Measurements from ENCODE around the gene NUDT8. TPM values are rescaled to one million over a fixed set of nuclear protein-coding genes. Genes with fewer than 3 reads are reported as not detected.

NUDT8 gene
- total and polyA plus RNA-seq, 9 of the 15 experiments (the other 6 are each of a cell fraction or from before 2014, with no cell fraction given), result 0.23 to 27.8 (median 5.0) TPM

GRCh38 chr11:67617243-67617953 is 12.3 kb downstream of the NUDT8 start:
- TF ChIP-seq SREBF1 (IDR thresholded peaks at IDR 0.05; ENCODE audit: borderline replicate concordance, low read depth, low read length) (no peak), MXI1 (IDR thresholded peaks at IDR 0.05; ENCODE audit: low read depth, low read length) (no peak), TAF1 (IDR thresholded peaks at IDR 0.05; ENCODE audit: control insufficient read depth, extremely low read depth, insufficient read depth, low read length, severe bottlenecking) (no peak), ZNF165 (CRISPR knock-in tag; IDR thresholded peaks at IDR 0.05; ENCODE audit: borderline replicate concordance) (no peak), SNRNP70 (optimal IDR thresholded peaks at IDR 0.05; ENCODE audit: low read depth, low read length) (no peak), NFYB (IDR thresholded peaks at IDR 0.05; ENCODE audit: extremely low read depth, insufficient read length) (no peak), DACH1 (IDR thresholded peaks at IDR 0.05; ENCODE audit: partially characterized antibody) (no peak), STAT5B (CRISPR knock-in tag; IDR thresholded peaks at IDR 0.05) (no peak), SLC30A9 (CRISPR knock-in tag; IDR thresholded peaks at IDR 0.05) (no peak), E2F6 (IDR thresholded peaks at IDR 0.05; ENCODE audit: borderline replicate concordance in 1 of 2, extremely low read depth in 1 of 2, insufficient read depth in 1 of 2, insufficient read length in 1 of 2, low read depth in 1 of 2, low read length in 1 of 2, poor library complexity in 1 of 2, severe bottlenecking in 1 of 2) (no peak), ZC3H11A (IDR thresholded peaks at IDR 0.05; ENCODE audit: low read depth, low read length) (no peak), BMI1 (IDR thresholded peaks at IDR 0.05; ENCODE audit: low read length) (no peak), ZNF197 (CRISPR knock-in tag; IDR thresholded peaks at IDR 0.05; ENCODE audit: low read depth) (no peak), U2AF1 (optimal IDR thresholded peaks at IDR 0.05; ENCODE audit: low read depth, low read length) (no peak), HMG20B (CRISPR knock-in tag; IDR thresholded peaks at IDR 0.05) (no peak)
- TF ChIP-seq, protein P1, sequence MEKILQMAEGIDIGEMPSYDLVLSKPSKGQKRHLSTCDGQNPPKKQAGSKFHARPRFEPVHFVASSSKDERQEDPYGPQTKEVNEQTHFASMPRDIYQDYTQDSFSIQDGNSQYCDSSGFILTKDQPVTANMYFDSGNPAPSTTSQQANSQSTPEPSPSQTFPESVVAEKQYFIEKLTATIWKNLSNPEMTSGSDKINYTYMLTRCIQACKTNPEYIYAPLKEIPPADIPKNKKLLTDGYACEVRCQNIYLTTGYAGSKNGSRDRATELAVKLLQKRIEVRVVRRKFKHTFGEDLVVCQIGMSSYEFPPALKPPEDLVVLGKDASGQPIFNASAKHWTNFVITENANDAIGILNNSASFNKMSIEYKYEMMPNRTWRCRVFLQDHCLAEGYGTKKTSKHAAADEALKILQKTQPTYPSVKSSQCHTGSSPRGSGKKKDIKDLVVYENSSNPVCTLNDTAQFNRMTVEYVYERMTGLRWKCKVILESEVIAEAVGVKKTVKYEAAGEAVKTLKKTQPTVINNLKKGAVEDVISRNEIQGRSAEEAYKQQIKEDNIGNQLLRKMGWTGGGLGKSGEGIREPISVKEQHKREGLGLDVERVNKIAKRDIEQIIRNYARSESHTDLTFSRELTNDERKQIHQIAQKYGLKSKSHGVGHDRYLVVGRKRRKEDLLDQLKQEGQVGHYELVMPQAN (IDR thresholded peaks at IDR 0.05; ENCODE audit: borderline replicate concordance), result no peak
- no TSS peak for BruUV-seq (replicated peaks)
- DNase-seq (ENCODE audit: extremely low read depth in 1 of 4, low spot score in 3 of 4) (no peak), FAIRE-seq (no peak), ATAC-seq (no peak)
- H3K9me3 ChIP-seq (replicated peaks; ENCODE audit: control insufficient read depth, insufficient read depth, low read depth, low read length), result 0 out of 2 replicates have a peak, but pooled peaks cover 2% of the 10 kb centered on the region
- ChIA-PET POLR2A (interaction anchor here (0.9 to 1.5 kb wide), 5 partner anchors 9 to 28 kb away, joined by 3 to 7 read pairs (median 3); partner anchors contain the start of gene NUDT8), CTCF (ENCODE audit: low intra/inter-chr PET ratio) (no interaction called here)
- H3K36me3 ChIP-seq (ENCODE audit: control insufficient read depth, insufficient read depth, low read length), result peaks cover 13% of the 10 kb centered on the region; the same call in 2 of the 3 replicates
- H3K4me3 ChIP-seq, result no peak overlapping the region
- in situ Hi-C loops (cut with MboI), result no loop called here
- 39% methylated on average over 7 of the region's 7 CpGs for WGBS (ENCODE audit: insufficient coverage, low coverage, missing lambda C conversion rate)
- no peaks in the 10 kb centered on the region for H3K9me1 ChIP-seq (ENCODE audit: control insufficient read depth, insufficient read depth, low read length)
- peaks cover 19% of the 10 kb centered on the region for H3K79me2 ChIP-seq (ENCODE audit: control insufficient read depth, insufficient read depth, low read length)
- H3K4me2 ChIP-seq (ENCODE audit: insufficient read depth, low read length), result no peak overlapping the region
- H3K9ac ChIP-seq (ENCODE audit: insufficient read depth in 1 of 2, low read depth in 2 of 2, low read length in 2 of 2), result no peak overlapping the region
- no peak overlapping the region; the same call in 2 of the 3 replicates for H3K27ac ChIP-seq (ENCODE audit: extremely low read depth, low read depth, low read length)
- H3K27me3 ChIP-seq (ENCODE audit: control insufficient read depth in 2 of 2, insufficient read depth in 2 of 2, low read length in 2 of 2), result no peaks in the 10 kb centered on the region
- no peaks in the 10 kb centered on the region for H4K20me1 ChIP-seq (replicated peaks; ENCODE audit: control insufficient read depth, insufficient read depth, low read length)
- intact Hi-C loops (cut with micrococcal nuclease), result no loop called here
- peak overlapping the region; percentile 22; the same call in 1 of the 2 replicates for H2AFZ ChIP-seq (ENCODE audit: low read depth, low read length)
- peaks cover 9 to 47% of the 10 kb centered on the region in 2 experiments; a peak in 4 of 5 replicates for H3K4me1 ChIP-seq (replicated peaks in 1 of 2; ENCODE audit: control insufficient read depth in 2 of 2, insufficient read depth in 2 of 2, low read length in 2 of 2)

Measured in K562 (cell line).